ENCODE measurements around the gene MT1M. TPM values are rescaled to one million over a fixed set of nuclear protein-coding genes. Genes with fewer than 3 reads are reported as not detected.

The MT1M gene
- total RNA-seq, 2 experiments from 2014 or later, result not detected

GRCh38 chr16:56611281-56611833 lies 21.1 kb upstream of the MT1M start:
- H3K4me2 ChIP-seq (ENCODE audit: low read length), result peak overlapping the region; percentile 78
- no TSS peak for BruUV-seq (replicated peaks)

GRCh38 chr16:56613706-56614105 lies 18.8 kb upstream of the MT1M start:
- H3K4me2 ChIP-seq (ENCODE audit: low read length), result no peak overlapping the region
- no TSS peak for BruUV-seq (replicated peaks)
- intact Hi-C loops (cut with micrococcal nuclease; ENCODE audit: unreplicated experiment), result no loop called here
- no peaks in the 10 kb centered on the region for H3K9me2 ChIP-seq (ENCODE audit: insufficient read depth, low read length)
- H3K4me1 ChIP-seq (ENCODE audit: insufficient read depth, low read length, poor library complexity, severe bottlenecking), result peaks cover 30% of the 10 kb centered on the region
- H2AFZ ChIP-seq (ENCODE audit: low read length), result no peak overlapping the region
- no peak overlapping the region for H3K27ac ChIP-seq (ENCODE audit: low read depth, low read length, poor library complexity, severe bottlenecking)
- H4K20me1 ChIP-seq (ENCODE audit: insufficient read depth, low read length), result no peaks in the 10 kb centered on the region
- H3K79me2 ChIP-seq (ENCODE audit: insufficient read depth, low read depth, low read length), result no peaks in the 10 kb centered on the region
- DNase-seq (ENCODE audit: low spot score), result no peak
- H3K36me3 ChIP-seq (ENCODE audit: insufficient read depth, low read length), result no peaks in the 10 kb centered on the region
- TF ChIP-seq CTCF (conservative IDR thresholded peaks at IDR 0.05; ENCODE audit: low read length) (no peak), EZH2phosphoT487 (IDR thresholded peaks at IDR 0.05; ENCODE audit: borderline replicate concordance, low read depth, low read length) (no peak)
- ChIA-PET POLR2A (interaction anchor here (0.6 kb wide), 1 partner anchor 118 kb away, joined by 3 read pairs; no protein-coding TSS in a partner anchor), CTCF (ENCODE audit: unreplicated experiment) (no interaction called here)
- H3K4me3 ChIP-seq (ENCODE audit: low read depth, low read length, poor library complexity, severe bottlenecking), result no peak overlapping the region
- H3K9me3 ChIP-seq (ENCODE audit: low read length), result no peaks in the 10 kb centered on the region

More at GRCh38 chr16:56611281-56611833, 21.1 kb upstream of the MT1M start:
- ChIA-PET CTCF (ENCODE audit: unreplicated experiment) (interaction anchor here (0.9 kb wide), 1 partner anchor 91 kb away, joined by 3 read pairs; no protein-coding TSS in a partner anchor), POLR2A (interaction anchor here (0.8 to 1.3 kb wide), 3 partner anchors 20 to 162 kb away, joined by 3 read pairs; no protein-coding TSS in a partner anchor)
- Histone ChIP-seq H3K4me1 (ENCODE audit: insufficient read depth, low read length, poor library complexity, severe bottlenecking) (peaks cover 40% of the 10 kb centered on the region), H2AFZ (ENCODE audit: low read length) (peak overlapping the region; percentile 81; the same call in 1 of the 2 replicates), H3K9me2 (ENCODE audit: insufficient read depth, low read length) (no peaks in the 10 kb centered on the region), H3K27ac (ENCODE audit: low read depth, low read length, poor library complexity, severe bottlenecking) (no peak overlapping the region), H3K36me3 (ENCODE audit: insufficient read depth, low read length) (no peaks in the 10 kb centered on the region), H3K9me3 (ENCODE audit: low read length) (no peaks in the 10 kb centered on the region), H4K20me1 (ENCODE audit: insufficient read depth, low read length) (no peaks in the 10 kb centered on the region), H3K4me3 (ENCODE audit: low read depth, low read length, poor library complexity, severe bottlenecking) (no peak overlapping the region), H3K79me2 (ENCODE audit: insufficient read depth, low read depth, low read length) (no peaks in the 10 kb centered on the region)
- intact Hi-C loops (cut with micrococcal nuclease; ENCODE audit: unreplicated experiment), result no loop called here
- no peak for DNase-seq (ENCODE audit: low spot score)
- no peak for TF ChIP-seq EZH2phosphoT487 (IDR thresholded peaks at IDR 0.05; ENCODE audit: borderline replicate concordance, low read depth, low read length)
- TF ChIP-seq CTCF (conservative IDR thresholded peaks at IDR 0.05; ENCODE audit: low read length), result no peak

- BruUV-seq (replicated peaks), result no TSS peak
- no peaks in the 10 kb centered on the region for H3K9me3 ChIP-seq (ENCODE audit: low read length)
- TF ChIP-seq CTCF (conservative IDR thresholded peaks at IDR 0.05; ENCODE audit: low read length), result no peak
- TF ChIP-seq EZH2phosphoT487 (IDR thresholded peaks at IDR 0.05; ENCODE audit: borderline replicate concordance, low read depth, low read length), result no peak
- ChIA-PET CTCF (ENCODE audit: unreplicated experiment) (no interaction called here), POLR2A (interaction anchor here (0.6 kb wide), 1 partner anchor 1359 kb away, joined by 4 read pairs; no protein-coding TSS in a partner anchor)
- H2AFZ ChIP-seq (ENCODE audit: low read length), result no peak overlapping the region
- DNase-seq (ENCODE audit: low spot score), result no peak
- H3K36me3 ChIP-seq (ENCODE audit: insufficient read depth, low read length), result no peaks in the 10 kb centered on the region
- intact Hi-C loops (cut with micrococcal nuclease; ENCODE audit: unreplicated experiment), result no loop called here
- no peak overlapping the region for H3K27ac ChIP-seq (ENCODE audit: low read depth, low read length, poor library complexity, severe bottlenecking)
- H3K9me2 ChIP-seq (ENCODE audit: insufficient read depth, low read length), result no peaks in the 10 kb centered on the region
- H4K20me1 ChIP-seq (ENCODE audit: insufficient read depth, low read length), result no peaks in the 10 kb centered on the region
- H3K4me1 ChIP-seq (ENCODE audit: insufficient read depth, low read length, poor library complexity, severe bottlenecking), result peaks cover 22% of the 10 kb centered on the region
- no peak overlapping the region for H3K4me2 ChIP-seq (ENCODE audit: low read length)
- H3K79me2 ChIP-seq (ENCODE audit: insufficient read depth, low read depth, low read length), result no peaks in the 10 kb centered on the region
- no peak overlapping the region for H3K4me3 ChIP-seq (ENCODE audit: low read depth, low read length, poor library complexity, severe bottlenecking)
Observed at GRCh38 chr16:56614549-56614991, 17.9 kb upstream of the MT1M start.

Measured in OCI-LY7 (cell line).